ENCODE data around the gene PGLYRP4. TPM values are rescaled to one million over a fixed set of nuclear protein-coding genes. Genes with fewer than 3 reads are reported as not detected.
A peak's percentile ranks its signal among the peaks of the same experiment; 100 is the strongest.
"Not testable (repeated sequence)": the region's sequence is repeated elsewhere in the genome, so short reads cannot be mapped to it uniquely, and the experiment has no call there.

The PGLYRP4 gene
- total RNA-seq, 1 donor from 2014 or later = not detected

DNA sequence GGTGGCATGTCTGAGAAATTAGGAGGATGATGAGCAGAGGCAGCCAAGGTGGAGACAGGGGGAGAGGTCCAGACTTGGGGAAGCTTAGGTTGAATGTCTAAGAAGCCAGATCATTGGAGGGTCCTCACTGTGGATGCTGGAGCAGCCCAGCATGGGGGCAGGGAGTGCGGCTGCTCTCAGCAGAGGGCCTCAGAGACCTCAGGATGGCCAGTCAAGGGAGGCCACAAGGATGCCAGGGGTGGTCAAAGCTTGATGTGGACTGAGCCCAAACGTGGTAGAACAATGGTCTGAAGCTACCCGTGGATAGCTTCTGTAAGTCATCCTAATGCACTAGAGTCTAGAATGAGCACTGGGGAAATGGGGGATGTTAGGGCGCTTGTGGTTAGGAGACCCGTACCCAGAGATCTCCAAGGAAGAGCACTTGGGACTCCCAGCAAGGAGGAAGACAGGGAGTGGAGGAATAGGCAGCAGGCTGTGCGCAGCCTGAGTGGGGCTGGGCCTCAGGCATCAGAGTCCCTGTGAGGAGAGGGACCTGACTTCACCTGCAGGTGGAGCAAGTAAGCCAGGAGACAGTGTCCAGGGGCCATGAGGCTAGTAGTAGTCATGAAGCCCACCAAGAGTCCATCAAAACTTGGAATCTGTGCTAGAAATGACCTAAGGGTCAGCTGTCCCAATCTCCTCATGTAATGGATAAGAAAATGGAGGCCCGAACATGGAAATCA is 4.7 kb upstream of the PGLYRP4 start:
- peak; percentile 75 for TF ChIP-seq CTCF (IDR thresholded peaks at IDR 0.05; ENCODE audit: insufficient read depth, low read length, severe bottlenecking)
- DNase-seq (ENCODE audit: low read depth) = no peak
- FAIRE-seq = peak; percentile 13
- Histone ChIP-seq H3K27me3 (ENCODE audit: control insufficient read depth, insufficient read depth, low read length) (no peaks in the 10 kb centered on the region), H3K4me3 (ENCODE audit: low read depth, low read length) (no peak overlapping the region), H3K36me3 (ENCODE audit: control insufficient read depth, insufficient read depth, low read length) (no peaks in the 10 kb centered on the region)

GRCh38 chr1:153352523-153352922 is 3.9 kb upstream of the PGLYRP4 start:
- TF ChIP-seq CTCF (IDR thresholded peaks at IDR 0.05; ENCODE audit: insufficient read depth, low read length, severe bottlenecking) = peak; percentile 78
- peak; percentile 49 for DNase-seq (ENCODE audit: low read depth)

DNA sequence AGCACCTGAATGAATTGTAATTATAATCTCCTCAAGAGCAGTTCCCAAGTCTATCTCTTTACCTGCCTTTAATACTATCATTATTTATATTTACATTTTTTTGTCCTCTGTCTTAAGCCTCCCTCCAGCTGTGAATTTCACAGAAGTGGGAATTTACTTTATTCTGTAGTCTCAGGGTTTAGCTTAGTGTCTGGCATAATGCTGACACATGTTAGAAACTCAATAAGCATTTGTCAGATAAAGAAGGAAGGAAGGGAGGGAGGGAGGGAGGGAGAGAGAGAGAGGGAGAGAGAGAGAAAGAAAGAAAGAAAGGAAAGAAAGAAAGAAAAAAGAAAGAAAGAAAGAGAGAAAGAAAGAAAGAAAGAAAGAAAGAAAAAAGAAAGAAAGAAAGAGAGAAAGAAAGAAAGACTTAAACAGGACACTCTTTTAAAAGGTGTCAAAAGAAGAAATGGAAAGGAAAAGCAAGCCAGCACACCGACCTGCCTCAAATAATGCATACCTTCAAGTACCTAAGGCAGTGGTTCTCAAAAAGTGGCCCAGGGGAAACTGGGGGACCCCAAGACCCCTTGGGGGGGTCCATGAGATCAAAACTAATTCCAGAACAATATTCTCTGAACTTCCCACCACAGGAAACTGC is 1.8 kb upstream of the PGLYRP4 start:
- H3K36me3 ChIP-seq (ENCODE audit: control insufficient read depth, insufficient read depth, low read length) = no peaks in the 10 kb centered on the region
- FAIRE-seq (no peak), DNase-seq (ENCODE audit: low read depth) (no peak)
- no peaks in the 10 kb centered on the region for H3K27me3 ChIP-seq (ENCODE audit: control insufficient read depth, insufficient read depth, low read length)
- H3K4me3 ChIP-seq (ENCODE audit: low read depth, low read length) = no peak overlapping the region
- no peak for TF ChIP-seq CTCF (IDR thresholded peaks at IDR 0.05; ENCODE audit: insufficient read depth, low read length, severe bottlenecking)

More at GRCh38 chr1:153352523-153352922, 3.9 kb upstream of the PGLYRP4 start:
- Histone ChIP-seq H3K27me3 (ENCODE audit: control insufficient read depth, insufficient read depth, low read length) (no peaks in the 10 kb centered on the region), H3K4me3 (ENCODE audit: low read depth, low read length) (no peak overlapping the region), H3K36me3 (ENCODE audit: control insufficient read depth, insufficient read depth, low read length) (no peaks in the 10 kb centered on the region)
- FAIRE-seq = no peak

GRCh38 chr1:153349363-153350320 is 1.0 kb upstream of the PGLYRP4 start:
- FAIRE-seq = no peak
- Histone ChIP-seq H3K4me3 (ENCODE audit: low read depth, low read length) (no peak overlapping the region), H3K36me3 (ENCODE audit: control insufficient read depth, insufficient read depth, low read length) (no peaks in the 10 kb centered on the region), H3K27me3 (ENCODE audit: control insufficient read depth, insufficient read depth, low read length) (no peaks in the 10 kb centered on the region)
- DNase-seq (ENCODE audit: low read depth) = no peak
- TF ChIP-seq CTCF (IDR thresholded peaks at IDR 0.05; ENCODE audit: insufficient read depth, low read length, severe bottlenecking) = no peak

DNA sequence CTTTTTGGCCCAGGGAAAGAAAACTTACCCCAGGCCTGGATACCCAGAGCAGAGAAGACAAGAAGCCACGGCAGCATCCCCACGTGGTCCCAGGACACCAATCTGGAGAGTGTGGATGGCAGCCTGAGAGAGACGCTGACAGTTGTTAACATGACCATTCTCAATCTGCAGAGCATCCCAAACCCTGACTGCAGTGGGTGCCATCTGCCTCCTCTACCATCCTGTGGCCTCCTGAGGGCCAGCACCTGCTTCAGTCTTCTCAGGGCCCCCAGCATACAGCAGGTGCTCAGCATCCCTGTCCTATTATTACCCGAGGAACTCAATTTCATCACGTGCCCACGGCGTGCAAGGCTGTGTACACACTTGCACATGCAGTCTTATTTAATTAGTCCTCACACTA is 785 bp downstream of the PGLYRP4 start:
- TF ChIP-seq CTCF (IDR thresholded peaks at IDR 0.05; ENCODE audit: insufficient read depth, low read length, severe bottlenecking) = no peak
- H3K27me3 ChIP-seq (ENCODE audit: control insufficient read depth, insufficient read depth, low read length) = no peaks in the 10 kb centered on the region
- no peak for FAIRE-seq

DNA sequence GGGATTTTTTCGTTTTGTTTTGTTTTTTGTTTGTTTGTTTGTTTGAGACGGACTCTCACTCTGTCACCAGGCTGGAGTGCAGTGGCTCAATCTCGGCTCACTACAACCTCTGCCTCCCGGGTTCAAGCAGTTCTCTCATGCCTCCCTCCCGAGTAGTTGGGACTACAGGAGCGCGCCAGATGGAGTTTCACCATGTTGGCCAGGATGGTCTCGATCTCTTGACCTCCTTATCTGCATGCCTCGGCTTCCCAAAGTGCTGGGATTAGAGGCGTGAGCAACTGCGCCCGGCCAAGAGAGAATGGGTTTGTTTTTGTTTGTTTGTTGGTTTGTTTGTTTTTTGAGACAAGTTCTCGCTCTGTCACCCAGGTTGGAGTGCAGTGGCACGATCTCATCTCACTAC is 1.6 kb downstream of the PGLYRP4 start:
- not testable (repeated sequence) for H3K27me3 ChIP-seq (ENCODE audit: control insufficient read depth, insufficient read depth, low read length); FAIRE-seq; DNase-seq (ENCODE audit: low read depth); H3K36me3 ChIP-seq (ENCODE audit: control insufficient read depth, insufficient read depth, low read length); H3K4me3 ChIP-seq (ENCODE audit: low read depth, low read length)

More for the DNA sequence above, 785 bp downstream of the PGLYRP4 start:
- no peaks in the 10 kb centered on the region for H3K36me3 ChIP-seq (ENCODE audit: control insufficient read depth, insufficient read depth, low read length)
- DNase-seq (ENCODE audit: low read depth) = no peak
- no peak overlapping the region for H3K4me3 ChIP-seq (ENCODE audit: low read depth, low read length)
